SK-N-SH (cell line): ENCODE measurements around the gene ALDH16A1. TPM values are rescaled to one million over a fixed set of nuclear protein-coding genes. Genes with fewer than 3 reads are reported as not detected.
A peak's percentile ranks its signal among the peaks of the same experiment; 100 is the strongest.

ENCODE experiments used
- CTCF ChIA-PET: fragments of 300-600, 350-600 bp; formaldehyde crosslinking; extraction: SDS; loops from one replicate; lab custom pipeline; 2021; lab: Yijun Ruan, JAX
- POLR2A ChIA-PET: fragments of 350-600 bp; sonication (Branson Sonifier 250); formaldehyde crosslinking; extraction: SDS; loops from one replicate; lab custom pipeline; 2020; ENCODE audit warnings: antibody characterized with exemption, inconsistent platforms; lab: Yijun Ruan, JAX
- DNase-seq: peaks from one replicate; pipeline ENCODE4 v3.0.0; 2012
- H2AFZ ChIP-seq: fragments of 200-600 bp; sonication (generic); 2 replicates; pipeline ENCODE4 v1.8.1; 2016; ENCODE audit warnings: antibody characterized with exemption, mild to moderate bottlenecking, low read depth
- H3F3A ChIP-seq: fragments of 200-600 bp; sonication (generic); replicated peaks from 2 replicates; pipeline ENCODE3; 2016; ENCODE audit warnings: antibody characterized with exemption, mild to moderate bottlenecking; ENCODE audit not compliant: insufficient read depth
- H3K27ac ChIP-seq, 2 experiments: fragments of 200-500 bp in 1 of 2; fragments of 200-600 bp in 1 of 2; sonication (Bioruptor generic) in 1 of 2; sonication (generic), shearing (Covaris generic) in 1 of 2; 2 replicates each; pipeline versions ENCODE4 v1.5.1 to v1.6.1; 2014 to 2016; ENCODE audit warnings: low read depth in 2 of 2, inconsistent platforms in 1 of 2, low read length in 1 of 2, mild to moderate bottlenecking in 1 of 2, mixed read lengths in 1 of 2
- H3K27me3 ChIP-seq: fragments of 200-600 bp; sonication (generic), shearing (Covaris generic); 2 replicates; pipeline ENCODE4 v1.6.1; 2016; ENCODE audit warnings: mixed run types; ENCODE audit not compliant: insufficient read depth
- H3K36me3 ChIP-seq, 2 experiments: fragments of 200-500 bp in 1 of 2; fragments of 200-600 bp in 1 of 2; sonication (Bioruptor generic) in 1 of 2; sonication (generic) in 1 of 2; replicated peaks in 1 of 2; 2 replicates each; pipeline versions ENCODE3 to v1.5.1; 2014 to 2016; ENCODE audit warnings: low read length in 1 of 2, mild to moderate bottlenecking in 1 of 2; ENCODE audit not compliant: insufficient read depth in 2 of 2, control insufficient read depth in 1 of 2
- H3K4me1 ChIP-seq, 2 experiments: fragments of 200-500 bp in 1 of 2; fragments of 200-600 bp in 1 of 2; sonication (Bioruptor generic) in 1 of 2; sonication (generic), shearing (Covaris generic) in 1 of 2; 2 replicates each; pipeline versions ENCODE4 v1.5.1 to v1.6.1; 2014 to 2016; ENCODE audit warnings: low read depth in 1 of 2, low read length in 1 of 2, mixed run types in 1 of 2; ENCODE audit not compliant: insufficient read depth in 2 of 2, control insufficient read depth in 1 of 2
- H3K4me2 ChIP-seq: fragments of 200-600 bp; sonication (generic), shearing (Covaris generic); 2 replicates; pipeline ENCODE4 v1.6.1; 2017; ENCODE audit warnings: mixed run types
- H3K4me3 ChIP-seq, 2 experiments: fragments of 200-500 bp in 1 of 2; fragments of 200-600 bp in 1 of 2; sonication (Bioruptor generic) in 1 of 2; sonication (generic), shearing (Covaris generic) in 1 of 2; 2 replicates each; pipeline versions ENCODE4 v1.5.1 to v1.8.1; 2014 to 2016; ENCODE audit warnings: low read depth in 2 of 2, inconsistent platforms in 1 of 2, low read length in 1 of 2, mild to moderate bottlenecking in 1 of 2, mixed read lengths in 1 of 2, moderate library complexity in 1 of 2
- H3K79me2 ChIP-seq: fragments of 200-600 bp; sonication (generic); 2 replicates; pipeline ENCODE4 v1.8.1; 2017; ENCODE audit warnings: mild to moderate bottlenecking; ENCODE audit not compliant: insufficient read depth
- H3K9ac ChIP-seq: fragments of 200-600 bp; sonication (generic); 2 replicates; pipeline ENCODE4 v1.6.1; 2017; ENCODE audit warnings: mixed run types
- H3K9me2 ChIP-seq: fragments of 200-600 bp; sonication (generic); 2 replicates; pipeline ENCODE4 v1.6.1; 2017; ENCODE audit warnings: mixed run types
- H3K9me3 ChIP-seq: fragments of 200-600 bp; sonication (generic); 2 replicates; pipeline ENCODE4 v1.6.1; 2017; ENCODE audit warnings: mixed run types, mild to moderate bottlenecking, moderate library complexity
- H4K20me1 ChIP-seq: fragments of 200-600 bp; sonication (generic); 2 replicates; pipeline ENCODE4 v1.6.1; 2017; ENCODE audit warnings: mild to moderate bottlenecking, mixed run types; ENCODE audit not compliant: insufficient read depth
- FOSL2 ChIP-seq: IDR thresholded peaks from 2 replicates; pipeline ENCODE4 v1.4.0; 2012; ENCODE audit warnings: low read depth, mild to moderate bottlenecking, moderate library complexity, borderline replicate concordance
- FOXM1 ChIP-seq: IDR thresholded peaks from 2 replicates; pipeline ENCODE4 v1.4.0; 2012; ENCODE audit warnings: low read depth, mild to moderate bottlenecking
- GATA2 ChIP-seq: sonication (generic); formaldehyde crosslinking; IDR thresholded peaks from 2 replicates; pipeline ENCODE4 v1.5.0; 2020; ENCODE audit warnings: mild to moderate bottlenecking, missing genetic modification reagents
- JUND ChIP-seq: IDR thresholded peaks from 2 replicates; pipeline ENCODE4 v1.4.0; 2012
- MEF2A ChIP-seq: IDR thresholded peaks from 2 replicates; pipeline ENCODE4 v1.4.0; 2012; ENCODE audit warnings: low read depth, borderline replicate concordance
- RCOR1 ChIP-seq: fragments of 150-350 bp; IDR thresholded peaks from 2 replicates; pipeline ENCODE4 v1.6.1; 2017; ENCODE audit warnings: antibody characterized with exemption, low read length
- RFX5 ChIP-seq: IDR thresholded peaks from 2 replicates; pipeline ENCODE4 v1.6.1; 2012; ENCODE audit warnings: mild to moderate bottlenecking, improper control_type of control experiment, low read length
- RXRA ChIP-seq: IDR thresholded peaks from 2 replicates; pipeline ENCODE4 v1.4.0; 2012; ENCODE audit warnings: low read depth, mild to moderate bottlenecking, borderline replicate concordance
- SMC3 ChIP-seq: IDR thresholded peaks from 2 replicates; pipeline ENCODE4 v1.6.1; 2012; ENCODE audit warnings: low read depth, low read length, improper control_type of control experiment
- WGBS: methylation state at CpG from one replicate; pipeline ENCODE4 v1.1.6; 2017; ENCODE audit warnings: low lambda C conversion rate; 5-methylcytosine and 5-hydroxymethylcytosine counted together
- polyA plus RNA-seq, 3 experiments: library from polyadenylated mRNA; depleted of rRNA; stranded (reverse); fragments of >200 nt; gene quantifications; 2 replicates each; pipeline ENCODE4 v1.2.3, GENCODE V29; 2012
- TF ChIP-seq, protein P1 (sequence below): IDR thresholded peaks from 2 replicates; pipeline ENCODE4 v1.4.0; 2012; ENCODE audit warnings: low read depth
- TF ChIP-seq, protein P2 (sequence below): IDR thresholded peaks from 2 replicates; pipeline ENCODE4 v1.6.1; 2012; ENCODE audit warnings: mild to moderate bottlenecking, low read depth, low read length, moderate library complexity
- TF ChIP-seq, protein P3 (sequence below): fragments of 150-350 bp; IDR thresholded peaks from 2 replicates; pipeline ENCODE4 v1.6.1; 2017; ENCODE audit warnings: antibody characterized with exemption, low read length, low read depth, borderline replicate concordance
- TF ChIP-seq, protein P4 (sequence below): IDR thresholded peaks from 2 replicates; pipeline ENCODE4 v1.4.0; 2012; ENCODE audit warnings: low read depth, borderline replicate concordance

ALDH16A1 gene
- polyA plus RNA-seq, 1 of the 3 experiments (the other 2 are of a cell fraction): 15.7 TPM

DNA sequence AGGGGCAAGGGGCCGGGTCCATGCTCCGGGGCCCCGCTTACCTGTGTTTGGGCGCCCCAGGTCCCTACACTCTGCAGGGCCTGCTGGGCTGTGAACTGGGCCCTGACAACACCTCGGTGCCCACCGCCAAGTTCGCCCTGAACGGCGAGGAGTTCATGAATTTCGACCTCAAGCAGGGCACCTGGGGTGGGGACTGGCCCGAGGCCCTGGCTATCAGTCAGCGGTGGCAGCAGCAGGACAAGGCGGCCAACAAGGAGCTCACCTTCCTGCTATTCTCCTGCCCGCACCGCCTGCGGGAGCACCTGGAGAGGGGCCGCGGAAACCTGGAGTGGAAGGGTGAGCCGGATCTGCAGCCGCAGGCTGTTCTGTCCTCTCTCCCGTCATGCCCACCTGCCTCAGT is 61.1 kb downstream of the ALDH16A1 start:
- DNase-seq: no peak
- peak overlapping the region; percentile 99 for H3K4me2 ChIP-seq
- no peaks in the 10 kb centered on the region for H3K79me2 ChIP-seq
- H4K20me1 ChIP-seq: no peaks in the 10 kb centered on the region
- H2AFZ ChIP-seq: no peak overlapping the region
- 97% methylated on average over 5 of the region's 21 CpGs for WGBS
- TF ChIP-seq, protein P1, sequence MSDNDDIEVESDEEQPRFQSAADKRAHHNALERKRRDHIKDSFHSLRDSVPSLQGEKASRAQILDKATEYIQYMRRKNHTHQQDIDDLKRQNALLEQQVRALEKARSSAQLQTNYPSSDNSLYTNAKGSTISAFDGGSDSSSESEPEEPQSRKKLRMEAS: no peak
- TF ChIP-seq, protein P2, sequence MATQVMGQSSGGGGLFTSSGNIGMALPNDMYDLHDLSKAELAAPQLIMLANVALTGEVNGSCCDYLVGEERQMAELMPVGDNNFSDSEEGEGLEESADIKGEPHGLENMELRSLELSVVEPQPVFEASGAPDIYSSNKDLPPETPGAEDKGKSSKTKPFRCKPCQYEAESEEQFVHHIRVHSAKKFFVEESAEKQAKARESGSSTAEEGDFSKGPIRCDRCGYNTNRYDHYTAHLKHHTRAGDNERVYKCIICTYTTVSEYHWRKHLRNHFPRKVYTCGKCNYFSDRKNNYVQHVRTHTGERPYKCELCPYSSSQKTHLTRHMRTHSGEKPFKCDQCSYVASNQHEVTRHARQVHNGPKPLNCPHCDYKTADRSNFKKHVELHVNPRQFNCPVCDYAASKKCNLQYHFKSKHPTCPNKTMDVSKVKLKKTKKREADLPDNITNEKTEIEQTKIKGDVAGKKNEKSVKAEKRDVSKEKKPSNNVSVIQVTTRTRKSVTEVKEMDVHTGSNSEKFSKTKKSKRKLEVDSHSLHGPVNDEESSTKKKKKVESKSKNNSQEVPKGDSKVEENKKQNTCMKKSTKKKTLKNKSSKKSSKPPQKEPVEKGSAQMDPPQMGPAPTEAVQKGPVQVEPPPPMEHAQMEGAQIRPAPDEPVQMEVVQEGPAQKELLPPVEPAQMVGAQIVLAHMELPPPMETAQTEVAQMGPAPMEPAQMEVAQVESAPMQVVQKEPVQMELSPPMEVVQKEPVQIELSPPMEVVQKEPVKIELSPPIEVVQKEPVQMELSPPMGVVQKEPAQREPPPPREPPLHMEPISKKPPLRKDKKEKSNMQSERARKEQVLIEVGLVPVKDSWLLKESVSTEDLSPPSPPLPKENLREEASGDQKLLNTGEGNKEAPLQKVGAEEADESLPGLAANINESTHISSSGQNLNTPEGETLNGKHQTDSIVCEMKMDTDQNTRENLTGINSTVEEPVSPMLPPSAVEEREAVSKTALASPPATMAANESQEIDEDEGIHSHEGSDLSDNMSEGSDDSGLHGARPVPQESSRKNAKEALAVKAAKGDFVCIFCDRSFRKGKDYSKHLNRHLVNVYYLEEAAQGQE: no peak
- TF ChIP-seq, protein P3, sequence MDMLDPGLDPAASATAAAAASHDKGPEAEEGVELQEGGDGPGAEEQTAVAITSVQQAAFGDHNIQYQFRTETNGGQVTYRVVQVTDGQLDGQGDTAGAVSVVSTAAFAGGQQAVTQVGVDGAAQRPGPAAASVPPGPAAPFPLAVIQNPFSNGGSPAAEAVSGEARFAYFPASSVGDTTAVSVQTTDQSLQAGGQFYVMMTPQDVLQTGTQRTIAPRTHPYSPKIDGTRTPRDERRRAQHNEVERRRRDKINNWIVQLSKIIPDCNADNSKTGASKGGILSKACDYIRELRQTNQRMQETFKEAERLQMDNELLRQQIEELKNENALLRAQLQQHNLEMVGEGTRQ: no peak
- TF ChIP-seq FOXM1 (no peak), FOSL2 (no peak), MEF2A (no peak), GATA2 (CRISPR knock-in tag) (no peak), RFX5 (no peak), SMC3 (no peak), RCOR1 (no peak), JUND (no peak), RXRA (no peak)
- TF ChIP-seq, protein P4, sequence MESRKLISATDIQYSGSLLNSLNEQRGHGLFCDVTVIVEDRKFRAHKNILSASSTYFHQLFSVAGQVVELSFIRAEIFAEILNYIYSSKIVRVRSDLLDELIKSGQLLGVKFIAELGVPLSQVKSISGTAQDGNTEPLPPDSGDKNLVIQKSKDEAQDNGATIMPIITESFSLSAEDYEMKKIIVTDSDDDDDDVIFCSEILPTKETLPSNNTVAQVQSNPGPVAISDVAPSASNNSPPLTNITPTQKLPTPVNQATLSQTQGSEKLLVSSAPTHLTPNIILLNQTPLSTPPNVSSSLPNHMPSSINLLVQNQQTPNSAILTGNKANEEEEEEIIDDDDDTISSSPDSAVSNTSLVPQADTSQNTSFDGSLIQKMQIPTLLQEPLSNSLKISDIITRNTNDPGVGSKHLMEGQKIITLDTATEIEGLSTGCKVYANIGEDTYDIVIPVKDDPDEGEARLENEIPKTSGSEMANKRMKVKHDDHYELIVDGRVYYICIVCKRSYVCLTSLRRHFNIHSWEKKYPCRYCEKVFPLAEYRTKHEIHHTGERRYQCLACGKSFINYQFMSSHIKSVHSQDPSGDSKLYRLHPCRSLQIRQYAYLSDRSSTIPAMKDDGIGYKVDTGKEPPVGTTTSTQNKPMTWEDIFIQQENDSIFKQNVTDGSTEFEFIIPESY: no peak
- POLR2A ChIA-PET: interaction anchor here (1.5 kb wide), 1 partner anchor 18 kb away, joined by 6 read pairs; the partner anchor contains the start of gene RPS11
- CTCF ChIA-PET: interaction anchor here (0.6 to 2.2 kb wide), 8 partner anchors 11 to 56 kb away, joined by 3 to 11 read pairs (median 4); partner anchors contain the start of gene RCN3
- peak overlapping the region in 1 of 2 experiments; percentile 78; a peak in 1 of 4 replicates for H3K4me3 ChIP-seq
- no peaks in the 10 kb centered on the region for H3K36me3 ChIP-seq
- H3K9ac ChIP-seq: no peak overlapping the region
- peaks cover 0 to 9% of the 10 kb centered on the region in 2 experiments; a peak in 1 of 4 replicates for H3K4me1 ChIP-seq
- no peaks in the 10 kb centered on the region for H3F3A ChIP-seq
- H3K9me2 ChIP-seq: no peaks in the 10 kb centered on the region
- no peaks in the 10 kb centered on the region for H3K27me3 ChIP-seq
- H3K27ac ChIP-seq: no peak overlapping the region
- H3K9me3 ChIP-seq: no peaks in the 10 kb centered on the region
